HepG2 (cell line): ENCODE measurements around the gene SEC14L5.

ENCODE experiments used
- CTCF ChIP-seq: sonication (generic); formaldehyde crosslinking; IDR thresholded peaks from 2 replicates; pipeline ENCODE4 v1.5.0; 2020; ENCODE audit warnings: mild to moderate bottlenecking, missing genetic modification reagents, moderate library complexity
- FOXP1 ChIP-seq, 2 experiments: fragments of 450-650 bp in 1 of 2; IDR thresholded peaks; 2 replicates each; pipeline ENCODE4 v1.6.1; 2017 to 2018; ENCODE audit warnings: antibody characterized with exemption in 1 of 2
- HMG20B ChIP-seq: conservative IDR thresholded peaks from 2 replicates; pipeline ENCODE4 v1.6.1; 2016; ENCODE audit warnings: missing genetic modification reagents, missing compliant biosample characterization
- KDM4B ChIP-seq: sonication (generic); formaldehyde crosslinking; IDR thresholded peaks from 2 replicates; pipeline ENCODE4 v1.4.0; 2020; ENCODE audit warnings: missing genetic modification reagents
- MAX ChIP-seq: IDR thresholded peaks from 2 replicates; pipeline ENCODE4 v1.6.1; 2012; ENCODE audit warnings: inconsistent platforms
- NCOA2 ChIP-seq: sonication (generic); formaldehyde crosslinking; IDR thresholded peaks from 2 replicates; pipeline ENCODE4 v1.8.0; 2022; ENCODE audit warnings: inconsistent platforms
- SUZ12 ChIP-seq: fragments of 150-350 bp; IDR thresholded peaks from 2 replicates; pipeline ENCODE4 v1.6.1; 2014; ENCODE audit warnings: low read depth, low read length
- TAF1 ChIP-seq: sonication (generic); formaldehyde crosslinking; IDR thresholded peaks from 2 replicates; pipeline ENCODE4 v1.4.0; 2020; ENCODE audit warnings: missing genetic modification reagents
- TGIF2 ChIP-seq: IDR thresholded peaks from 2 replicates; pipeline ENCODE4 v1.6.1; 2016; ENCODE audit warnings: control low read depth, missing compliant biosample characterization
- YEATS4 ChIP-seq: sonication (generic); formaldehyde crosslinking; IDR thresholded peaks from 2 replicates; pipeline ENCODE4 v1.4.0; 2020; ENCODE audit warnings: missing genetic modification reagents, borderline replicate concordance
- ZBTB8A ChIP-seq: sonication (generic); formaldehyde crosslinking; IDR thresholded peaks from 2 replicates; pipeline ENCODE4 v1.4.0; 2020; ENCODE audit warnings: mild to moderate bottlenecking, low read depth, missing genetic modification reagents, borderline replicate concordance
- ZNF407 ChIP-seq: sonication (generic); formaldehyde crosslinking; IDR thresholded peaks from one replicate; pipeline ENCODE4 v1.5.1; 2020; ENCODE audit warnings: mild to moderate bottlenecking, missing genetic modification reagents; ENCODE audit errors: not compliant biosample characterization
- ZNF687 ChIP-seq: sonication (generic); formaldehyde crosslinking; IDR thresholded peaks from 2 replicates; pipeline ENCODE4 v1.5.1; 2020; ENCODE audit warnings: mild to moderate bottlenecking, missing genetic modification reagents, moderate library complexity
- TF ChIP-seq, protein P1 (sequence below): IDR thresholded peaks from 2 replicates; pipeline ENCODE4 v1.6.1; 2016

DNA sequence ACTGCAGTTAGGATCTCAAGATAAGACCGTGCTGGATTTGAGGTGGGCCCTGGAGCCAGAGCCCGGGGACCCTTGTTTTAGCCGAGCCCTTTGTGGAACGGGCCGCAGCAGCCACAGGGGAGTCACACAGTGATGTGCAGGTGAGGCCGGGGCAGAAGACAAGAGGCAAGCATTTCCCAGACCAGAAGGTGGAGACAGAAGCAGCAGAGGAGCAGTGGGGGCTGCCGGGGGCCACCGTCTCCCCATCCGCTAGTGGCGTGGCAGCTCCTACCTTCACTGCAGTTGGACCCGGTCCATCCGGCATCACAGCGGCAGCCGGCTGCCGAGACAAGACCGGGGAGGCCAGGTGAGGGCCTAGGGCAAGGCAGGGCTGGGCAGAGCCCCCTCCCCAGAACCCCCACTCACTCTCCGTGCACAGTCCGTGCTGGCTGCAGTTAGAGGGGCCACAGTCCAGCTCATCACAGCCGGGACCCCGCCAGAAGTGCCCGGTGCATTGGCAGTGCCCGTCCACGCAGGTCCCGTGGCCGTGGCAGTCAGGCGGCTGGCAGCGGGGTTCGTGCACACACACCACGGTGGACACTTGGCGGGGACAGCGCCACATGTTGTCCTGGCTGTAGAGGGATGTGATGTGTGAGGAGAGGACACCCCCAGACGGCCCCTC is 69.6 kb downstream of the SEC14L5 start:
- no peak for TF ChIP-seq KDM4B
- TF ChIP-seq SUZ12, result no peak
- no peak for TF ChIP-seq NCOA2 (CRISPR knock-in tag)
- no peak for TF ChIP-seq HMG20B (CRISPR knock-in tag)
- TF ChIP-seq CTCF (CRISPR knock-in tag), result no peak
- no peak for TF ChIP-seq YEATS4
- TF ChIP-seq FOXP1 (IDR thresholded peaks at IDR 0.05), result no peak
- TF ChIP-seq FOXP1 (CRISPR knock-in tag; IDR thresholded peaks at IDR 0.05), result no peak
- TF ChIP-seq, protein P1, sequence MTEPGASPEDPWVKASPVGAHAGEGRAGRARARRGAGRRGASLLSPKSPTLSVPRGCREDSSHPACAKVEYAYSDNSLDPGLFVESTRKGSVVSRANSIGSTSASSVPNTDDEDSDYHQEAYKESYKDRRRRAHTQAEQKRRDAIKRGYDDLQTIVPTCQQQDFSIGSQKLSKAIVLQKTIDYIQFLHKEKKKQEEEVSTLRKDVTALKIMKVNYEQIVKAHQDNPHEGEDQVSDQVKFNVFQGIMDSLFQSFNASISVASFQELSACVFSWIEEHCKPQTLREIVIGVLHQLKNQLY, result no peak
- TF ChIP-seq ZNF407 (CRISPR knock-in tag), result no peak
- TF ChIP-seq ZBTB8A (CRISPR knock-in tag), result no peak
- TF ChIP-seq TGIF2 (CRISPR knock-in tag), result no peak
- no peak for TF ChIP-seq TAF1 (CRISPR knock-in tag)
- TF ChIP-seq MAX, result no peak
- TF ChIP-seq ZNF687 (CRISPR knock-in tag), result no peak
